Measurements from ENCODE around the gene ASAP3. TPM values are rescaled to one million over a fixed set of nuclear protein-coding genes. Genes with fewer than 3 reads are reported as not detected.

Gene ASAP3
- total and polyA plus RNA-seq, 2 donors (not counting 3 experiments of a cell fraction or from before 2014, with no cell fraction given), result 12.5 to 14.2 TPM

DNA sequence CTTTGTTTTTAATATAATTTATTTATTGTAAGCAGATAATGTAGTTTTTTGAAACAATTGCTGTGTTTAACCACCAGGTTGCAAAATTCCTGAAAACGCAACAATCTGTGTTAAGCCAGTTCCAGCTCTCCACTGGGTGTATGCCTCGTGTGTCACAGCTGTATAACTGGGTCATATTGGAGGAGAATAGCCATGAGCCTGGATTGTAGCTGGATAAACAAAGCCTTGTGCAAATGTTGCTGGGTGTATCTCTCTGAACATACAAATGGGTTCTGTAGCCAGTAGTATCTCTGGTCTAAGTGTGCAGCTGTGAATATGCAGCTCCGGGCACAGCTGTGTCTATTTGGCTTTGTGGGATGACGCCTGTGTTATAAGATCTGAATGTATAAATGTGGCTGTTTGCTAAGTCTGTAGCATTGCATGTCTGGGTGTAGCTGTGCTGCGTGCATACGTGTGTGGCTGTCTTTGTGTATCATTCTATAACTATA is 62.2 kb downstream of the ASAP3 start:
- ChIA-PET POLR2A (interaction anchor here (1.0 kb wide), 1 partner anchor 77 kb away, joined by 4 read pairs; the partner anchor contains the start of gene HNRNPR), CTCF (interaction anchor here (0.9 to 2.1 kb wide), 11 partner anchors 10 to 215 kb away, joined by 3 to 8 read pairs (median 4); partner anchors contain the start of genes ASAP3 and ZNF436)
- H3K27me3 ChIP-seq (ENCODE audit: control insufficient read depth in 2 of 2, insufficient read depth in 2 of 2, low read length in 2 of 2), result peaks cover 0 to 10% of the 10 kb centered on the region in 2 experiments
- no peak overlapping the region for H3K27ac ChIP-seq (ENCODE audit: insufficient read depth, low read depth, low read length)
- dilution Hi-C loops (cut with MboI; ENCODE audit: extremely low pct_ligation_motif_present, low sequenced_read_pairs), result no loop called here
- H3K4me1 ChIP-seq (ENCODE audit: control insufficient read depth, extremely low read depth, insufficient read depth, low read length), result peaks cover 12% of the 10 kb centered on the region
- H3K79me2 ChIP-seq (ENCODE audit: control insufficient read depth, insufficient read depth, low read length), result no peaks in the 10 kb centered on the region
- H3K4me3 ChIP-seq (replicated peaks in 1 of 3; ENCODE audit: insufficient read depth in 1 of 3, low read depth in 1 of 3, low read length in 3 of 3), result no peak overlapping the region
- peak overlapping the region; percentile 87 for H2AFZ ChIP-seq (ENCODE audit: low read depth, low read length)
- H3K9me3 ChIP-seq (replicated peaks; ENCODE audit: control insufficient read depth, insufficient read depth, low read length), result no peaks in the 10 kb centered on the region
- intact Hi-C loops (cut with micrococcal nuclease), result loop anchor here (1.0 kb wide), 1 partner anchor 63 kb away; the partner anchor contains the start of gene ASAP3
- FAIRE-seq (no peak), DNase-seq (ENCODE audit: low read depth, low spot score) (no peak)
- H3K36me3 ChIP-seq (ENCODE audit: control insufficient read depth in 2 of 2, extremely low read depth in 1 of 2, insufficient read depth in 2 of 2, low read length in 2 of 2), result no peaks in the 10 kb centered on the region
- TF ChIP-seq JUN (IDR thresholded peaks at IDR 0.05; ENCODE audit: borderline replicate concordance, insufficient read depth, insufficient read length, low read depth), result no peak
- TF ChIP-seq POLR2A (IDR thresholded peaks at IDR 0.05; ENCODE audit: low read depth, low read length), result no peak
- no peak for TF ChIP-seq EZH2 (IDR thresholded peaks at IDR 0.05; ENCODE audit: borderline replicate concordance, low read depth, low read length, severe bottlenecking)
- TF ChIP-seq POLR2AphosphoS5 (IDR thresholded peaks at IDR 0.05; ENCODE audit: insufficient read depth, low read depth, low read length), result no peak
- TF ChIP-seq GATA2 (IDR thresholded peaks at IDR 0.05; ENCODE audit: insufficient read depth, insufficient read length, low read depth, low read length), result no peak
- TF ChIP-seq, protein P1, sequence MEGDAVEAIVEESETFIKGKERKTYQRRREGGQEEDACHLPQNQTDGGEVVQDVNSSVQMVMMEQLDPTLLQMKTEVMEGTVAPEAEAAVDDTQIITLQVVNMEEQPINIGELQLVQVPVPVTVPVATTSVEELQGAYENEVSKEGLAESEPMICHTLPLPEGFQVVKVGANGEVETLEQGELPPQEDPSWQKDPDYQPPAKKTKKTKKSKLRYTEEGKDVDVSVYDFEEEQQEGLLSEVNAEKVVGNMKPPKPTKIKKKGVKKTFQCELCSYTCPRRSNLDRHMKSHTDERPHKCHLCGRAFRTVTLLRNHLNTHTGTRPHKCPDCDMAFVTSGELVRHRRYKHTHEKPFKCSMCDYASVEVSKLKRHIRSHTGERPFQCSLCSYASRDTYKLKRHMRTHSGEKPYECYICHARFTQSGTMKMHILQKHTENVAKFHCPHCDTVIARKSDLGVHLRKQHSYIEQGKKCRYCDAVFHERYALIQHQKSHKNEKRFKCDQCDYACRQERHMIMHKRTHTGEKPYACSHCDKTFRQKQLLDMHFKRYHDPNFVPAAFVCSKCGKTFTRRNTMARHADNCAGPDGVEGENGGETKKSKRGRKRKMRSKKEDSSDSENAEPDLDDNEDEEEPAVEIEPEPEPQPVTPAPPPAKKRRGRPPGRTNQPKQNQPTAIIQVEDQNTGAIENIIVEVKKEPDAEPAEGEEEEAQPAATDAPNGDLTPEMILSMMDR (IDR thresholded peaks at IDR 0.05; ENCODE audit: extremely low read depth in 1 of 2, insufficient read depth in 1 of 2, low read depth in 1 of 2, low read length in 2 of 2), result no peak
- TF ChIP-seq MYC (IDR thresholded peaks at IDR 0.05; ENCODE audit: low read depth, low read length), result no peak
- no peak overlapping the region for H3K4me2 ChIP-seq (ENCODE audit: insufficient read depth, low read length)
- H4K20me1 ChIP-seq (replicated peaks; ENCODE audit: control insufficient read depth, extremely low read depth, insufficient read depth, low read length), result no peaks in the 10 kb centered on the region
- no peaks in the 10 kb centered on the region for H3K9me1 ChIP-seq (replicated peaks; ENCODE audit: control insufficient read depth, extremely low read depth, insufficient read depth, low read length)
- H3K9ac ChIP-seq (replicated peaks; ENCODE audit: extremely low read depth, insufficient read depth, low read length), result no peak overlapping the region
- BruUV-seq (replicated peaks), result no TSS peak

Measured in endothelial cell of umbilical vein (primary cell).